CD8-positive, alpha-beta memory T cell (primary cell): ENCODE results near the gene PRKG1. TPM values are rescaled to one million over a fixed set of nuclear protein-coding genes. Genes with fewer than 3 reads are reported as not detected.

Source experiments
- CTCF ChIA-PET: fragments of 350-600 bp; sonication (Branson Sonifier 250); formaldehyde crosslinking; loops from one replicate; lab custom pipeline; 2021; ENCODE audit warnings: antibody characterized with exemption; lab: Charles Lee
- POLR2A ChIA-PET: fragments of 350-600 bp; sonication (Branson Sonifier 250); formaldehyde crosslinking; loops from one replicate; lab custom pipeline; 2021; ENCODE audit warnings: antibody characterized with exemption; lab: Charles Lee
- DNase-seq, 5 donors: peaks; one replicate each; pipeline versions ENCODE4 v3.0.0 to v3.0.0-alpha.2; 2020 to 2022; ENCODE audit warnings: mixed read lengths in 1 of 5
- H3K27ac ChIP-seq: one replicate; pipeline ENCODE4 v1.7.0; 2013; ENCODE audit warnings: low read depth, mild to moderate bottlenecking, low read length, moderate library complexity
- H3K27me3 ChIP-seq: 2 replicates; pipeline ENCODE4 v1.7.0; 2013; ENCODE audit warnings: low read length, mild to moderate bottlenecking; ENCODE audit not compliant: insufficient read depth, poor library complexity, severe bottlenecking
- H3K36me3 ChIP-seq: 2 replicates; pipeline ENCODE4 v1.7.0; 2013; ENCODE audit warnings: mild to moderate bottlenecking, low read length, moderate library complexity; ENCODE audit not compliant: insufficient read depth
- H3K4me1 ChIP-seq: 2 replicates; pipeline ENCODE4 v1.7.0; 2013; ENCODE audit warnings: mild to moderate bottlenecking, low read length, moderate library complexity; ENCODE audit not compliant: insufficient read depth
- H3K4me3 ChIP-seq: 2 replicates; pipeline ENCODE4 v1.7.0; 2013; ENCODE audit warnings: mild to moderate bottlenecking, low read length
- H3K9me3 ChIP-seq: 2 replicates; pipeline ENCODE4 v1.7.0; 2013; ENCODE audit warnings: mild to moderate bottlenecking, low read length
- H3K27ac Mint-ChIP-seq, 8 donors: one replicate each; pipeline ENCODE4 v1.8.0; 2020 to 2021; ENCODE audit warnings: mixed read lengths in 8 of 8, mild to moderate bottlenecking in 6 of 8, inconsistent platforms in 3 of 8, moderate library complexity in 3 of 8
- H3K27me3 Mint-ChIP-seq, 2 donors: one replicate each; pipeline ENCODE4 v1.8.0; 2020 to 2021; ENCODE audit warnings: mixed read lengths in 2 of 2, mild to moderate bottlenecking in 1 of 2, moderate library complexity in 1 of 2
- H3K36me3 Mint-ChIP-seq, 3 donors: one replicate each; pipeline ENCODE4 v1.8.0; 2020 to 2021; ENCODE audit warnings: mixed read lengths in 3 of 3, inconsistent platforms in 1 of 3, mild to moderate bottlenecking in 1 of 3
- H3K4me1 Mint-ChIP-seq, 3 donors: one replicate each; pipeline ENCODE4 v1.8.0; 2020 to 2021; ENCODE audit warnings: mixed read lengths in 3 of 3, inconsistent platforms in 1 of 3, mild to moderate bottlenecking in 1 of 3
- H3K4me3 Mint-ChIP-seq, 7 donors: one replicate each; pipeline ENCODE4 v1.8.0; 2020 to 2021; ENCODE audit warnings: mixed read lengths in 7 of 7, mild to moderate bottlenecking in 6 of 7, moderate library complexity in 4 of 7, inconsistent platforms in 2 of 7
- H3K9me3 Mint-ChIP-seq, 5 donors: one replicate each; pipeline ENCODE4 v1.8.0; 2020 to 2022; ENCODE audit warnings: mixed read lengths in 5 of 5, mild to moderate bottlenecking in 3 of 5, moderate library complexity in 2 of 5, inconsistent platforms in 1 of 5
- polyA plus RNA-seq: library from polyadenylated mRNA; unstranded; fragments of 300-500 nt; fragmentation: Illumina TruSeq; gene quantifications from one replicate; pipeline ENCODE4 v1.2.3, GENCODE V29; 2021
- total RNA-seq, 2 experiments: library from RNA; stranded (reverse); gene quantifications; one replicate each; pipeline ENCODE4 v1.2.3, GENCODE V29; 2021

PRKG1 gene
- total and polyA plus RNA-seq, 3 experiments from 2014 or later, result not detected

- Mint-ChIP-seq H3K36me3 (no peaks in the 10 kb centered on the region), H3K4me1 (no peaks in the 10 kb centered on the region), H3K9me3 (no peaks in the 10 kb centered on the region), H3K27ac (no peak overlapping the region), H3K27me3 (peaks cover 2 to 24% of the 10 kb centered on the region in 2 donors), H3K4me3 (no peak overlapping the region)
- ChIA-PET CTCF (interaction anchor here (0.8 to 1.6 kb wide), 2 partner anchors 571 to 573 kb away, joined by 3 to 4 read pairs; no protein-coding TSS in a partner anchor), POLR2A (no interaction called here)
- no peaks in the 10 kb centered on the region for H3K36me3 ChIP-seq
- H3K4me1 ChIP-seq, result no peaks in the 10 kb centered on the region
- H3K4me3 ChIP-seq, result no peak overlapping the region
- H3K9me3 ChIP-seq, result no peaks in the 10 kb centered on the region
- no peak for DNase-seq
- no peak overlapping the region for H3K27ac ChIP-seq
- no peaks in the 10 kb centered on the region for H3K27me3 ChIP-seq
Observed at GRCh38 chr10:51961401-51961800, 887.1 kb downstream of the PRKG1 start.

DNA sequence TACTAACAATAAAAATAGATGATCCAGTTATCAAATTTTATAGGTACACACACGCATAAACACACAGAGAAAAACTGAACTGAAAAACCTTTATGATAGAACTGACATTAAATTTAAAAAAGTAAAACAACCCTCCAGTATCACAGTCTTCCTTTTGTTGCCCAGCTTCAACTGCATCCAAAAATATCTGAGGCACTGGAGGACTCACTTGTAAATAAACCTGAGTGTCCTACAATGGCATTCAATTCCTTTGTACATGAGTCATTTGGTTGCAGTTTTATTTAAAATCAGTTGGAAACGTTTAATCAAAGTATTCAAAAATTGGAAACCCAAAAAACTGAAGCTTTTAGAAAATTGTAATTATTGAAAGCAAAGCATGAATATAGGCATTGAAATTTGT is 890.3 kb downstream of the PRKG1 start:
- H3K27ac Mint-ChIP-seq, result no peak overlapping the region
- Histone ChIP-seq H3K4me1 (no peaks in the 10 kb centered on the region), H3K27ac (no peak overlapping the region), H3K27me3 (no peaks in the 10 kb centered on the region), H3K9me3 (no peaks in the 10 kb centered on the region), H3K4me3 (no peak overlapping the region), H3K36me3 (no peaks in the 10 kb centered on the region)
- H3K4me3 Mint-ChIP-seq, result no peak overlapping the region
- POLR2A ChIA-PET, result no interaction called here
- H3K36me3 Mint-ChIP-seq, result no peaks in the 10 kb centered on the region
- peaks cover 0 to 3% (median 0%) of the 10 kb centered on the region in 5 donors for H3K9me3 Mint-ChIP-seq
- CTCF ChIA-PET, result no interaction called here
- H3K4me1 Mint-ChIP-seq, result no peaks in the 10 kb centered on the region
- peaks cover 0 to 20% of the 10 kb centered on the region in 2 donors for H3K27me3 Mint-ChIP-seq
- DNase-seq, result no peak

DNA sequence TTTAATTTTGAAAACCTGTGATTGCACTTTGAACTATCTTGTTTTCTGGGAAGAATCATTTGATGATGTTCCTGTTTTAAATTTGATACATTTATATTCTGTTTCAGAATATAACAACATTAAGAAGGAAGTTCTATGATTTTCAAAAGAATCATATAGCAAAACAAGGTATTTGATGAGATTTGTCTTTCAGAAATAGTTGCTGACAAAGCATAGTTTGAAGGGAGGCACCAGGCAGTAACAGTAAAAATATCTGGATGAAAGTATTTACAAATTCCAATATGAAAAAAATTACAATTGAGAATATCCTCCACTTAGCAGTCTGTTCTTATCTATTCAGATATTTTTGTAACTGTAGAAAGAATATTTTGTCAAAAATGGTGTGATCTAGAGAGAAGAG is 891.2 kb downstream of the PRKG1 start:
- Histone ChIP-seq H3K27ac (no peak overlapping the region), H3K4me1 (no peaks in the 10 kb centered on the region), H3K4me3 (no peak overlapping the region), H3K36me3 (no peaks in the 10 kb centered on the region), H3K9me3 (no peaks in the 10 kb centered on the region), H3K27me3 (no peaks in the 10 kb centered on the region)
- CTCF ChIA-PET, result no interaction called here
- no peak for DNase-seq
- H3K27me3 Mint-ChIP-seq, result peaks cover 0 to 20% of the 10 kb centered on the region in 2 donors
- no peak overlapping the region for H3K4me3 Mint-ChIP-seq
- no peaks in the 10 kb centered on the region for H3K36me3 Mint-ChIP-seq
- no peak overlapping the region for H3K27ac Mint-ChIP-seq
- H3K9me3 Mint-ChIP-seq, result peaks cover 0 to 3% (median 0%) of the 10 kb centered on the region in 5 donors
- H3K4me1 Mint-ChIP-seq, result no peaks in the 10 kb centered on the region
- POLR2A ChIA-PET, result no interaction called here

DNA sequence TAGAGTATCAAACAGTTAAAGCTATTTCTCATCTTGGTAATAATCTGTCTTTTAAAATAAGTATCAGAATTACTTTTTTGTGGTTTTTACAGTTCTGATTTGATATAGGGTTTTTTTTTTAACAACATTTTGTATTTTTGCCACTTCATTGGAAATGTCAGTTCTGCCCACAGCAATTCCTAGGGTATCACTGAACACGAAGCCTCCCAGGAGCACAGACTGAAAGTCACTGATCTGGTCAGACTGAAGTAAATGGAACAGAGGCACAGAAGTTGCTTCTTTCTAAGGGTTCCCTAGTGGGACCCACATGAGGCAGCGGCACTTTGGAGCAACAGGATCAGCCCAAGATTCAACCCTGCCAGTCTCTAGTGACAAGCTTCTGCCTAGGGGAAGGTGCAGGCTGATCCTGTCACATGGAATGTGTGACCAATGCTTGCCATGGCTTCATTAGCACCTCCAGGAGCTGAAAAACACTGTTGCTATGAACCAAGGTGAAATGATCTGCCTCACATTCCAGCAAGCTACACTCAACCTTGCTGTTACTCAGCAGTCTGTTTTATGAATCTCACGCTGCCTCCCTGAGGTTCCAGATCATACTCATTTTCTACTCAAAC is 898.6 kb downstream of the PRKG1 start:
- Mint-ChIP-seq H3K27ac (no peak overlapping the region), H3K27me3 (peaks cover 0 to under 1% of the 10 kb centered on the region in 2 donors), H3K4me1 (no peaks in the 10 kb centered on the region), H3K36me3 (no peaks in the 10 kb centered on the region), H3K4me3 (no peak overlapping the region), H3K9me3 (peaks cover 0 to 1% (median 0%) of the 10 kb centered on the region in 5 donors)
- H3K4me1 ChIP-seq, result no peaks in the 10 kb centered on the region
- no peak for DNase-seq
- POLR2A ChIA-PET, result no interaction called here
- H3K27ac ChIP-seq, result no peak overlapping the region
- no peaks in the 10 kb centered on the region for H3K27me3 ChIP-seq
- CTCF ChIA-PET, result no interaction called here
- no peaks in the 10 kb centered on the region for H3K36me3 ChIP-seq
- no peak overlapping the region for H3K4me3 ChIP-seq
- no peaks in the 10 kb centered on the region for H3K9me3 ChIP-seq

DNA sequence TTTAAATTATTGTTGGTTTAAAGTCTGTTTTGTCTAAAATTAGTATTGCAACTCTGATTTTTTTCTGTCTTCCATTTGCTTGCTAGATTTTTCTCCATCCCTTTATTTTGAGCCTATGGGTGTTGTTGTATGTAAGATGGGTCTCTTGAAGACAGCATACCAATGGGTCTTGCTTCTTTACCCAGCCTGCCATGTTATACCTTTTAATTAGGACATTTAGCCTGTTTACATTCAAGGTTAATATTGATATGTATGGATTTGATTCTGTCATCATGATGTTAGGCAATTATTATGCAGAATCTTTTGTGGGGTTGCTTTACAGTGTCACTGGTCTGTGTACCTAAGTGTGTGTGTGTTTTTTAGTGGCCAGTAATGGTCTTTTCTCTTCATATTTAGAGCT is 906.5 kb downstream of the PRKG1 start:
- no peaks in the 10 kb centered on the region for H3K36me3 ChIP-seq
- DNase-seq, result no peak
- Mint-ChIP-seq H3K27ac (no peak overlapping the region), H3K9me3 (peaks cover 0 to 7% (median 3%) of the 10 kb centered on the region in 5 donors), H3K4me1 (no peaks in the 10 kb centered on the region), H3K27me3 (peaks cover 0 to 6% of the 10 kb centered on the region in 2 donors), H3K36me3 (no peaks in the 10 kb centered on the region), H3K4me3 (no peak overlapping the region)
- H3K4me3 ChIP-seq, result no peak overlapping the region
- no peaks in the 10 kb centered on the region for H3K4me1 ChIP-seq
- no peaks in the 10 kb centered on the region for H3K9me3 ChIP-seq
- no peaks in the 10 kb centered on the region for H3K27me3 ChIP-seq
- H3K27ac ChIP-seq, result no peak overlapping the region
- POLR2A ChIA-PET, result no interaction called here
- CTCF ChIA-PET, result no interaction called here

- H3K4me1 Mint-ChIP-seq, result no peaks in the 10 kb centered on the region
- no peak overlapping the region for H3K4me3 ChIP-seq
- no peak overlapping the region for H3K4me3 Mint-ChIP-seq
- H3K27ac ChIP-seq, result no peak overlapping the region
- H3K36me3 ChIP-seq, result no peaks in the 10 kb centered on the region
- H3K27me3 ChIP-seq, result no peaks in the 10 kb centered on the region
- H3K27me3 Mint-ChIP-seq, result peaks cover 0 to 6% of the 10 kb centered on the region in 2 donors
- DNase-seq, result no peak
- H3K27ac Mint-ChIP-seq, result no peak overlapping the region
- H3K4me1 ChIP-seq, result no peaks in the 10 kb centered on the region
- no peaks in the 10 kb centered on the region for H3K36me3 Mint-ChIP-seq
- POLR2A ChIA-PET, result no interaction called here
- H3K9me3 ChIP-seq, result no peaks in the 10 kb centered on the region
- CTCF ChIA-PET, result no interaction called here
- peaks cover 0 to 7% (median 3%) of the 10 kb centered on the region in 5 donors for H3K9me3 Mint-ChIP-seq
Observed at GRCh38 chr10:51981731-51982130, 907.4 kb downstream of the PRKG1 start.

- Mint-ChIP-seq H3K4me3 (no peak overlapping the region), H3K9me3 (peaks cover 0 to 7% (median 2%) of the 10 kb centered on the region in 5 donors), H3K36me3 (no peaks in the 10 kb centered on the region), H3K27ac (no peak overlapping the region), H3K27me3 (peaks cover 0 to 5% of the 10 kb centered on the region in 2 donors), H3K4me1 (no peaks in the 10 kb centered on the region)
- H3K4me3 ChIP-seq, result no peak overlapping the region
- DNase-seq, result no peak
- no peaks in the 10 kb centered on the region for H3K4me1 ChIP-seq
- CTCF ChIA-PET, result no interaction called here
- H3K27me3 ChIP-seq, result no peaks in the 10 kb centered on the region
- no peak overlapping the region for H3K27ac ChIP-seq
- POLR2A ChIA-PET, result no interaction called here
- no peaks in the 10 kb centered on the region for H3K36me3 ChIP-seq
- H3K9me3 ChIP-seq, result no peaks in the 10 kb centered on the region
Observed at GRCh38 chr10:51983481-51983880, 909.2 kb downstream of the PRKG1 start.

DNA sequence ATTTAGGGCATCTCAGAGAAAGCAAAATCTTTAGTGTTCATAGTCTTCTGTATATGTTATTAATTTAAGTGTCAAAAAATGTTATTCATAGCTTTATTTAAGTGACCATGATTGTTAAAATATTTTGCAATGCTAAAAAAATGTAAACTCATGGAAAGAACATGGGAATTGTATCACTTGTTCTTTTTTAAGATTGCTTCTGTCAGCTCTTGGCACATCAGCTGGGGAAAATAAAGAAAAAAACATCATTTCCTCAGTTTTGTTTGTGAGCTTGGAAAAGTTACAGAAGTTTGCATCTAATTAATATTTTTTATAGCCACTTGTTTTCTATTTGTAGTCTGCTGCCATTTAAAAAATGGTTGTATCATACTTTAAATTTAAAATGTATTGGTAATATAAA is 911.0 kb downstream of the PRKG1 start:
- Mint-ChIP-seq H3K27ac (no peak overlapping the region), H3K9me3 (peaks cover 0 to 7% (median 0%) of the 10 kb centered on the region in 5 donors), H3K4me1 (no peaks in the 10 kb centered on the region), H3K27me3 (peaks cover 0 to 4% of the 10 kb centered on the region in 2 donors), H3K4me3 (no peak overlapping the region), H3K36me3 (no peaks in the 10 kb centered on the region)
- no peak for DNase-seq
- H3K4me3 ChIP-seq, result no peak overlapping the region
- no peaks in the 10 kb centered on the region for H3K27me3 ChIP-seq
- ChIA-PET POLR2A (no interaction called here), CTCF (no interaction called here)
- no peak overlapping the region for H3K27ac ChIP-seq
- no peaks in the 10 kb centered on the region for H3K36me3 ChIP-seq
- no peaks in the 10 kb centered on the region for H3K9me3 ChIP-seq
- H3K4me1 ChIP-seq, result no peaks in the 10 kb centered on the region
